ENCODE data around the gene KRT1.

KRT1 gene

GRCh38 chr12:52643233-52644077 is 36.8 kb downstream of the KRT1 start:
- in situ Hi-C loops (cut with HindIII; ENCODE audit: low sequenced_read_pairs) = no loop called here

- in situ Hi-C loops (cut with HindIII; ENCODE audit: low sequenced_read_pairs) = no loop called here
Measured at GRCh38 chr12:52641468-52641867, 38.7 kb downstream of the KRT1 start.

GRCh38 chr12:52637299-52637698 is 42.9 kb downstream of the KRT1 start:
- in situ Hi-C loops (cut with HindIII; ENCODE audit: low sequenced_read_pairs) = no loop called here

- in situ Hi-C loops (cut with HindIII; ENCODE audit: low sequenced_read_pairs) = no loop called here
Measured at GRCh38 chr12:52636592-52637258, 43.5 kb downstream of the KRT1 start.

- in situ Hi-C loops (cut with HindIII; ENCODE audit: low sequenced_read_pairs) = no loop called here
Measured at GRCh38 chr12:52636189-52636588, 44.0 kb downstream of the KRT1 start.

- in situ Hi-C loops (cut with HindIII; ENCODE audit: low sequenced_read_pairs) = no loop called here
Measured at GRCh38 chr12:52634266-52635056, 45.7 kb downstream of the KRT1 start.

GRCh38 chr12:52633383-52633782 is 46.8 kb downstream of the KRT1 start:
- in situ Hi-C loops (cut with HindIII; ENCODE audit: low sequenced_read_pairs) = no loop called here

GRCh38 chr12:52632656-52633055 is 47.6 kb downstream of the KRT1 start:
- in situ Hi-C loops (cut with HindIII; ENCODE audit: low sequenced_read_pairs) = no loop called here

- in situ Hi-C loops (cut with HindIII; ENCODE audit: low sequenced_read_pairs) = no loop called here
Measured at GRCh38 chr12:52631676-52632459, 48.3 kb downstream of the KRT1 start.

- in situ Hi-C loops (cut with HindIII; ENCODE audit: low sequenced_read_pairs) = no loop called here
Measured at GRCh38 chr12:52631264-52631663, 48.9 kb downstream of the KRT1 start.

GRCh38 chr12:52630599-52631200 is 49.5 kb downstream of the KRT1 start:
- in situ Hi-C loops (cut with HindIII; ENCODE audit: low sequenced_read_pairs) = no loop called here

GRCh38 chr12:52630008-52630500 is 50.2 kb downstream of the KRT1 start:
- in situ Hi-C loops (cut with HindIII; ENCODE audit: low sequenced_read_pairs) = no loop called here

GRCh38 chr12:52629281-52630007 is 50.8 kb downstream of the KRT1 start:
- in situ Hi-C loops (cut with HindIII; ENCODE audit: low sequenced_read_pairs) = no loop called here

GRCh38 chr12:52628841-52629240 is 51.4 kb downstream of the KRT1 start:
- in situ Hi-C loops (cut with HindIII; ENCODE audit: low sequenced_read_pairs) = no loop called here

GRCh38 chr12:52628111-52628507 is 52.1 kb downstream of the KRT1 start:
- in situ Hi-C loops (cut with HindIII; ENCODE audit: low sequenced_read_pairs) = no loop called here

GRCh38 chr12:52627395-52628110 is 52.7 kb downstream of the KRT1 start:
- in situ Hi-C loops (cut with HindIII; ENCODE audit: low sequenced_read_pairs) = no loop called here

All from endothelial cell of hepatic sinusoid (primary cell).